ENCODE results near the gene PLPP7.
"Not testable (repeated sequence)": the region's sequence is repeated elsewhere in the genome, so short reads cannot be mapped to it uniquely, and the experiment has no call there.

The PLPP7 gene

DNA sequence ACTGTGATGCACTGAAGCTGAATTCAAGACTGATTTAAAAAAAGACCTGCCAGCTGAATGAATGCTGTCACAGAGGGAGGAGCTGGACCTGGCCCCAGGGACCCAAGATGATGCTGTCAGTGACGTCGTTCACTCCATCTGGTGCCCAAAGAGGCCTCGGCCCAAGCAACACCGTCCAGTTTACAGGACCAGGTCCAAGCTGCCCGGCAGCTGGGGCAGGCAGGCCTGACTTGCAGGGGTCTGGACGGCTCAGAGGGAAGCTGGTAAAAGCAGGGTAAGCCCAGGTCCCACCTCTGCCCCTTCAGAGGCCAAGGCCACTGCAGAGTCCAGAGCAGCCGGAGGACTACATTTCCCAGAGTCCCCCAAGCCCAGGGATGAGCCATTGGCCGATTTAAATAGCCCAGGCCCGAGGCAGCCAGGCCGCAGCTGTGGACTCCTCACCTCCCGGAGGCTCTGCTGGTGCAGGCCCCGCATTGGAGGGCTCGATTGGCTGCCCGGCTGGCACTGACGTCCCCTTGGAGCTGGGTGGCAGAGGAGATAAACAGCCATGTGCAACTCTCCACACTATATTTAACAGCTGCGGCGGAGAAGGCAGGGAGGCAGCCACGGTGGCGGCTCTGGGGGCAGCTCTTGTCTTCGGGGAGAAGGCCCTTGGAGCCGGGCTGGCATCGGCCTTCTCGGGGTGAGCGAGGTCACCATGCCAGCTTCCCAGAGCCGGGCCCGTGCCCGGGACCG, at the start of gene PLPP7:
TSS of gene PLPP7 (plus strand) at position 423 of the 735 bp plus-strand sequence. CDS start at position 698, 275 bp downstream.
- DNase-seq, result no peak

DNA sequence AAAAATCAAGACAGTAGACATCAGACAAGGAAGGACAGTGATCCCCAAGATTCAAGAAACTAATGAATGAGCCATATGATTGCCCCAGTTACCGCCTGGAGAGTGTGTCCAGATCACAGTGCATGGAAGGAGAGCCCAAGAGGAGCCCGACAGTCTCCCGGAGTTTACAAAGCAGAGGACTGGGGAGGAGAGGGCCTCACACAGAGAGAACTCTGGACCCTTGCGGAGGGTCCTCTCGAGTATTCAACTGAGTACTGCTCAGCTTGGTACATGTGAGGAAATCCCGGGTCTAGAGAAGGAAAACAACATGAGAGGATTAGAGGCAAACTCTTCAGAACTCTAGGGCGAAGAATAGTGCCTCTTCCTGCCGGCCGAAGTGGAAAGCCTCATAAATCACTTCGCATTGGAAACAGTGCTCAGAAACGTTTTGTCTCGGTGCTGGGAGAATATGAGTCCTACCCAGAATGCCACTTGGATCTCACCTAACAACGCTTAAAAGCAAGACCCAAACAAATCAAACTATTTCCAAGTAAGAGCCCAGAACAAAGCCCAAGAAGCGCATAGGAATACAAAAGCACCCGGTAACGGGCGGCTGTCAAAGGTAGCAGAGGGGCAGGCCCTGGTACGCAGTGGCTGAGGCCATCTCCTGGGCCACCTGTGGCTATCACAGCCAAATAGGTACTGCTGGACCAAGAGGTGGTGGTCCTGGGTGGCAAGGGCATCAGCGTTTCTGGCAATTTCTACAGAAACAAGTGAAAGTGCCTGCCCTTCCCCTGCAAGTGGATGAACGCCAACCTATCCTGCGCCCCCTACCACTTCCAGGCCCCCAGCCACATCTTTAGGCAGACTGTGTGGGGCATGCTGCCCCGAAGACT, 49.2 kb upstream of the PLPP7 start:
- no peak for DNase-seq

DNA sequence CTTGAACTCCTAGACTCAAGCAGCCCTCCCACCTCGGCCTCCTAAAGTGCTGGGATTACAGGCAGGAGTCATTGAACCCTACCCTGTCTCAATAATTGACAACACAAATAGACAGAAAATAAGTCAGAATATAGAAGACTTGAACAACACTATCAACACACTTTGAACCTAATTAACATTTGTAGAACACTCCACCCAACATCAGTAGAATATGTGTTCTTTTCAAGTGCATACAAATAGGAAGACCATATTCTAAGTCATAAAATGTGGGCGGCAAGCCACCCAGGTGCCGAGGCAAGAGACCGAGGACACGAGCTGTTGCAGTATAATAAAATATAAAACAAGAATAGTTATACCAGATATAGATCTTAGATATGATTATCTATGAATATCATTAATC, 45.2 kb upstream of the PLPP7 start:
- DNase-seq, result not testable (repeated sequence)

DNA sequence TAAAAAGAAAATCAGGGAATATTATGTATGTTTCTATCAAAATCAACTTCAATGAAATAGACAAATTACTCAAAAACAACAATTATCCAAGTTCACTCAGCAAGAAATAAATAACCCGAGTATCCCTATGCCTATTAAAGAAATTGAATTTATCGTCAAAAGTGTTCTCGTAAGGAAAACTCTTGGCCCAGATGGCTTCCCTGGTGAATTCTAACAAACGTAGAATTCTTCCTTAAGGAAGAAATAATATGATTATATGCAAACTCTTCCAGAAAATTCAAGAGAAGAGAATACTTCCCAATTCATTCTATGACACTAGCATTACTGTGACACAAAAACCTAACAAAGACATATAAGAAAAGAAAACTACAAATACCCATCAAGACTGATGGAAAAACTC, 42.9 kb upstream of the PLPP7 start:
- DNase-seq, result no peak

DNA sequence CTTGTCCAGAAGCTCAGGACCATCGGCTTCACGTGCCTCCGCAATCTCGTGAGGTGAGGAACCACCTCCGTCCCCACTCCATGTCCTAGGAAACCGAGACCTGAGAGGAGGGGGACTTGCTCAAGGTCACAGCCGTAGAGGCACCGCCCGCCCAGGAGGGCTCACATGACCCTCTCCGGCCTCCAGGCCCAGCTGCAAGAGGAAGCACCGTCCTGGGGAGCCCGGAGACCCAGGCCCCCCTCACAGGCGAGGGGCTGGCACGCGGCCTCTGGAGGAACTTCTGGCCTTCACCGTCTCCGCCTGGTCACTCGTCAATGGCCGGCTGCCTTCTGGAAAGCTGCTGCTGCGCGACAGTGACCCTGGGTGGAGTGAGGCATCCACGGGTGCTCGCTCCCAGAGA, 37.4 kb upstream of the PLPP7 start:
- no peak for DNase-seq

DNA sequence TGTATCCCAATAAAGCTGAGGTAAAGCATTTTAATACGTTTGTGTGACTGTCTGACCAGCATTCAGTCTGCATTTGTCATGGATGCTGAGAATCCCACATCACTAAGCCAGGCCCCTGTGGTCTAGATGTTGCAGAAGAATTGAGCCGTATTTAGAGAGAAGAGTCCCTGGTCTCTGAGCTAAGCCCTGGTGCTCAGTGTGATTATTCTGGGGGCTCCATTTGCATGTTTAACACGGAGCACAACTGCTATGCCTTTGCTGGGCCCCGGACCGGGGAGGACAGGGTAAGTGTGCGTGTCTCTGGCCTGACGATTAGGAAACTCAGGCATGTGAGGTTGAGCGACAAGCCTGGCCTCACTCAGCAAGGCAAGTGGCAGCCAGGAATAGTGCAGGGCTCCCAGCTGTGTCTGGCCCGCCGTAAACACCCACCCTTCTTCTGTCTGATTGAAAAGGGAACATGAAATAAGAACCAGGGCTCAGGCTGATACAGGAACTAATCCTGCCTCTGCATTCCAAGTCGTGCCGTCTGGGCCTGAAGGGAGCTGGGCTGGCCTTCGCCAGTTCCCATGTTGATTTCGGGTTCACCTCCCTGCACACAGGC, 35.5 kb upstream of the PLPP7 start:
- no peak for DNase-seq

DNA sequence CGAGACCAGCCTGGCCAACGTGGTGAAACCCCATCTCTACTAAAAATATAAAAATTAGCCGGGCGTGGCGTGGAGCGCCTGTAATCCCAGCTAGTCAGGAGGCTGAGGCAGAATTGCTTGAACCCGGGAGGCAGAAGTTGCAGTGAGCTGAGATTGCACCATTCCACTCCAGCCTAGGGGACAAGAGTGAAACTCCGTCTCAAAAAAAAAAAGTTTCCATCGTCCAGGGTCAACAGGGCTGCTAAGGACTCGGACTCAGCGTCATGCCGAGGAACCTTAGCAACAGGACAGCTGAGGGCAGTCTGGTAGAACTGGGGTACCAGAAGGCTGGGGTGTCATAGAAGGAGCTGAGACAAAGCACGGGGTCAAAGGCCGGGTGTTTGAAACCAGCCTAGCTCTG, 34.9 kb upstream of the PLPP7 start:
- no peak for DNase-seq

DNA sequence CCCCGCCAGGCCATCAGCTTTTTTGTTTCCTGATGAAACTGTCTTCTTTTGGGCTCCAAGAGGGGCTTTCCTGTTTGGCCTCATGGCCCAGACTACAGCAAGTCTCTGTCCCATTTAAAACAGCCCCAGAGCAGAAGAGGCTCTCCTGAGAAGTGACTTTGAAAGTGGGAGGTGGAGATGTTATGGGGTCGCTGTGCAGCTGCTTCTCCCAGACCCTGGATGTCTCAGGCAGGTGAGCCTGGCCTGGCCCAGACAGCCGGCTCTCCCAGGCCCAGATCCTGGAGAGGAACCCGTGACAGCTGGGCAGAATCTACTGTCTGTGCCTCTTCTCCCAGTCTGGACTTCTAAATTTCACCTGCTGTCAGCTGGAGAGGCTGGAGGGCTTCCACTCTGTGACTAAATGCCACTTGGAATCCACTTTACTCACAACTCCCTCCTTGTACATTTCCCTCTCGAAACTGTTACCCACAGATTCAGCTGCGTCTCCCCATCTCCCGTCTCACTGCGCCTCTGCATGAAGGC, 33.8 kb upstream of the PLPP7 start:
- DNase-seq, result no peak

DNA sequence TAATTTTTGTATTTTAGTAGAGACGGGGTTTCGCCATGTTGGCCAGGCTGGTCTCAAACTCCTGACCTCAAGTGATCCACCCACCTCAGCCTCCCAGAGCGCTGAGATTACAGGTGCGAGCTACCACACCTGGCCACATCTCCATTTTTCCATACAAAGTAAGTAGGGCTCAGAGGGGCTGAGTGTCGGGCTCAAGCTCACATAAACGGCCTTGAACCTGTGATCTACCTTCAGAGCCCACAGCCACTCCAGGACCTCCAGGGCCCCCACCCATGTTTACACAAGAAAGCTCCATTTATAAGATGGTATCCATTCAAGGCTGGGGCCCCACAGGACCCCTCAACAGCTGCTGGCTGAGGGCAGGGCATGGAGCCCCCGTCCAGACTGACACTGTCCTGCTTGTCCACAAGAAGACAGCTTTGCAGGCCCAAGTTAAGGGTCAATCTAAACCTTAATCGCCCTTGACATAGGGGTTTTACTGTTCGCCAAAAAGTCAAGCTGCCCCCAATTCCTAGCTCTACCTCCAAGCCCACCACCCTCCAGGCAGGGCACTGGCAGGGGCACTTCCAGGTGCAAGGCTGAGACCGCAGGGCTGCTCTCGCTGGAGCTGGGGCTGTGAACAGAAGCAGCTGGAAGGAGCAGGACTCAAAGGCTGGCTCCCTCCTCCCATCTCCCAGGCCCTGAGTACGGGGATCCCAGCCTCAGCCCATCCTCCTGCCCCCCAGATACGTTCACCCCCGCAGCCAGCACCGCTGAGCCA, 32.1 kb upstream of the PLPP7 start:
- DNase-seq, result no peak

DNA sequence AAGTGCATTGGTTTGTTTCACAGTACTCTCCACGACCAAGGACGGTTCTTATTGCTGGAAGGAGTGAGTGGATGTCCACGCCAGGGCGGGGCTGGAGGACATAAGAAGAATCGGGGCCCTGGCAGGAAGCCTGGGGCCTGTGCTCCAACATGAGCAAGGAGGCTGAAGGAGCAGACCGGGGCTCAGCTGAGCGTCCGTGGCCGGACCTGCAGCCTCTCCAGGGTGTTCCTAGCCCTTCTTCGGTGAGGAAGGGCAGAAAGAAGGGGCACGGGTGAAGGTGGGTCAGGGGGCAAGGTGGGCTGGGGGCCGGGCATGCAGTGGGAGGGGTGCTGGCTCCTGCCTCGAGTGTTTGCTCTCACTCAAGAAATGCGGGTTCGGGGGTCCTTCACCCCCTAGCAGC, 31.3 kb upstream of the PLPP7 start:
- no peak for DNase-seq

DNA sequence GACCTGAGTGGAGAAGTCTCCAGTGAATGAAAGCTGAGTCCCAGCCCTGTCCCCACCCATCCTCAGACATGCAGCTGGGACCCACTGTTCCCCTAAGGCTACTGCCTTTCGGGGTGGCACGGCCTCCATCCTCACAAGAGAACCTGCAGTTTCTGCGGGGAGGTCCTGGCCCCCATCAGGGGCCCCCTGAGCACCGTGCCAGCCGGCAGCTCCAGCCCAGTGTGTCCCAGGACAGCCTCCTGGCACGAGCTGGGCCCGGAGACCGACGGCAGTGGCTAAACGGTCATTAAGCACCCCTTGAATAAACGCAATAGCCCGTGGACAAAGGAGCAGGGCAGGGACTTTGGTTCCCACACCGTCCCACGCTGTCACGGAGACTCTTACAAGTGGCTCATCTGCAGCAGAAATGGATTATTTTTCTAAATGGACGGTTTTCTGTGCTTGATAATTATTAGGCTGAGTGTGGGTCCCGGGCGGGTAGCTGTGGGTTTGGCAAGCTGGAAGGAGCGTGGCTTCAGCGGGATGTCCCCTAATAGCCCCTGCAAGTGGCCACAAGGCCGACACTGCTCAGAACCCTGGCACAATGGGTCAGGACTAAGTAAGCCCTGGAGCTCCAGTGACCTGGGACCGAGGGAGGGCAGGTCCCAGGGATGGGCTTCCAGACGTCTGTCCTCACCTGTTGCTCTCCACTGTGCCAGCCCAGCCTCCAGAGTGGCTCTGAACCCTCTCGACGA, 30.7 kb upstream of the PLPP7 start:
- DNase-seq, result no peak

DNA sequence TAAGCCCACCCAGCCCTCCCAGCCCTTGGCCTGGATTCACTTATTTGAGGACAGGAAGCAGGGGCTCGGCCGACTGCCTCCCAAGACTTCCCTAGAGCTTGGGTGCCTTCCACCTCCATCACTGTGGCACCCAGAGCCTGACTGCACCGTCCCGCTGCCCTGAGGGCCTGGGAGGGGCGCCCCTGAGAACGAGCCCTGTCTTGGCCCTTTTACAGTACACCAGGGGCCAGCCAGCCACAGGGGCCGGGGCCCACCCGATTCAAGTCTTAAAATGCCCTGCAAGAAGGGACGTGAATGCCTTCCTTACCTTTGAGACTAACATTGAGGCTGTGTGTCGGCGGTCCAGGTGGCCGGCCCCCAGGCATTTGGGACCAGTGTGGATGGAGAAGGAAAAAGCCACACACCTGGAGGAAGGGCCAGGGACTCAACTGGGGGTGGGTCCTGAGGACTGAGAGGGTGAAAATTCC, 30.1 kb upstream of the PLPP7 start:
- DNase-seq, result no peak

DNA sequence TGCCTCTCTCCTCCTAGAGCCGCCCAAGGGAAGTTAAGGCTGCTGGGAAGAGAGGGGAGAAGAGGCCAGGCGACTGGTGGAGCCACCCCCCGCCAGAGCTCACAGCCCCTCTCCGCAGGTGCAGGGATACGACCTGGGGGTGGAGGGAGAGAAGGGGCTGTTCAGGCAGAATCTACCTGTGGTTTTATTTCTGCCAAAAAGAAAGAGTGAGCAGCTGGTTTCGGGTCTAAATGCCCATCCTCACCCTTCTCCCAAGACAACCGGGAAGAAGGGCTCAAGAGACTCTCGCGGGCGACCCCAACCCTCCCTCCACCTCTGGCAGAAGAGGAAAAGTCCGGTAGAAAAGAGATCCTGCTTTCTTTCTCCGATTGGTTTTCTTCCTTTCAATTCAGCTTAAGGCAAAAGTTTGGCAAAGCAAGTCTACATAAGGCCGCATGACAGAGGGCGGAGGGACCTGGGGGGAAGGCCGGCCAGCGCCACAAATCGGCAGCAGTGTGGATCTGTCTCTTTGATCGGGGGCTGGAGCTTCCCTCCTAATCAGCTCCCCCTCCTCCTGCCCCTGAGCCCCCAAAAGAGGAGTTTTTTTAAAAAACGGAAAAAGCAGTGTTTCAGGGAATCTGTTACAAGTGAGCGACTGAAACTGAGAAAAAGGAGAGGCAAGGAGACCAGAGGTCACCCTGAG, 29.5 kb upstream of the PLPP7 start:
- no peak for DNase-seq

DNA sequence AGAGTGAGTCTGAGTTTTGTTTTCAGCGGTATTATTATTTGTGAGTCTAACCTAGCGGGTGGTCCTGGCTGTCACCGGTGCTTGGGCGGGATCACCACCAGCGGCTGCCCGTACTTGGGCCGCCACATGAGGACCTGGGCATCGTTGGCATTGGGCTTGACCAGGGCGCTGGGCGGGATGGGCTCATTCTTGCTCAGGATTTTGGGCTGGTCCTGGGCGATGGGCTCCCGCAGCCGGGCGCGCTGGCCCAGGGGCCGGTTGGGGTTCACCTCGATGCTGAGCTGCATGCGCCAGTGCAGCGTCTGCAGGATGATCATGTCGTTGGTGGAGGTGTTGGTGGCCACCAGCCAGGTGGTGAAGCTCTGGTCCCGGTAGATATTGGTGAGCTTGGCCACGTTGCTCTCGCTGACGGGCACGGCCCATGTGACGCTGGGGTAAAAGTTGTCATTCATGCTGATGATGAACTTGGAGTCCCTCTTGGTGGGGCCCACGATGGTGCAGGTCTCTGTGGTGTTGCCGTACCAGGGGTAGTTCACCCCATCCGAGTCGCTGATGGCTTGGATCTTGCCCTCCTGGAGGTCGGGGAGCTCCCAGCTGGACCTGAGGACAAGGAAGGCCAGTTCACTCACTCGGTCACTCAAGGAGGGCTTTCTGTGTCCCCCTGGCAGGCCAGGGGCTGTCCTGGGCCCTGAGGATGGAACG, 28.6 kb upstream of the PLPP7 start:
- DNase-seq, result no peak

DNA sequence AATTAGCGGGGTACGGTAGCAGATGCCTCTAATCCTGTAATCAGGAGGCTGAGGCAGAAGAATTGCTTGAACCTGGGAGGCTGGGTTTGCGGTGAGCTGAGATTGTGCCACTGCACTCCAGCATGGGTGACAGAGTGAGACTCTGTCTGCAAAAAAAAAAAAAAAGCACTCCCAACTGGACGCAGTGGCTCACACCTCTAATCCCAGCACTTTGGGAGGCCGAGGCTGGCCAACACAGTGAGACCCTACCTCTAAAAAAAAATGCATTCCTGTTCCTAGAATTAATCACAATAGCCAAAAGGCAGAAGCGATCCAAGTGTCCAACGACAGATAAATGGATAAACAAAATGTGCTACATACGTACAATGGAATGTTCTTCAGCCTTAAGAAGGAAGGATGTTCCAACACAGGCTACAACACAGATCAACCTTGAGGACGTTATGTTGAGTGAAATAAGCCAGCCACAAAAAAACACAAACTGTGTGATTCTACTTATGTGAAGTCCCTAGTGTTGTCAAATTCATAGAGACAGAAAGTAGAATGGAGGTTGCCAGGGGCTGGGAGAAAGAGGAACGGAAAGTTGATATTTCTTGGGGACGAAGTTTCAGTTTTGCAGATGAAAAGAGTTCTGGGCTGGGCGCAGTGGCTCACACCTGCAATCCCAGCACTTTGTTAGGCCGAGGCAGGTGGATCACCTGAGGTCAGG, 27.0 kb upstream of the PLPP7 start:
- no peak for DNase-seq

DNA sequence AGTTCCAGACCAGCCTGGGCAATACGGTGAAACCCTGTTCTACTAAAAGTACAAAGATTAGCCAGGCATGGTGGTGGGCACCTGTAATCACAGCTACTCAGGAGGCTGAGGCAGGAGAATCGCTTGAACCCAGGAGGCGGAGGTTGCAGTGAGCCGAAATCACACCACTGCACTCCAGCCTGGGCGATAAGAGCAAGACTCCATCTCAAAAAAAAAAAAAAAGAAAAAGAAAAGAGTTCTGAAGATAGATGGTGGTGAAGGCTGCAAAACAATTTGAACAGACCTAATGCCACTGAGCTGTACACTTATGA, 26.5 kb upstream of the PLPP7 start:
- not testable (repeated sequence) for DNase-seq

DNA sequence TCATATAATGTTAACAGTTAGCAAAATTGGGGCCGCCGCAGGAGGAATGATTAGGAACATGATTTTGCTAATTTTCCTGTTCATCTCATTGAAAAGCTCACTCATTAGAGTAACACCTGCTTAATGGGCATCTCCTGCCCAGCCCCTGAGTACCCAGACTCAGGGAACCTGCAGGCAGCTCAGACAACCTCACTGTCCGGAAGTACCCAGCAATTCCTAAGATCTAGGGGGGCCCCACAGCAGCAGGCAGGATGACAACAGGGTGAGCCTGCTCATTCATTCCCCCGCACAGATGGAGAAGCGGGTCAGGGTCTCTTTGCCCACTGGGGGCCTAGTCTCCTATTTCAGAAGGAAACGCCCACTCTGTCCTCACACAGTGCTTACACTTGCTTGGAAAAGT, 25.8 kb upstream of the PLPP7 start:
- no peak for DNase-seq

DNA sequence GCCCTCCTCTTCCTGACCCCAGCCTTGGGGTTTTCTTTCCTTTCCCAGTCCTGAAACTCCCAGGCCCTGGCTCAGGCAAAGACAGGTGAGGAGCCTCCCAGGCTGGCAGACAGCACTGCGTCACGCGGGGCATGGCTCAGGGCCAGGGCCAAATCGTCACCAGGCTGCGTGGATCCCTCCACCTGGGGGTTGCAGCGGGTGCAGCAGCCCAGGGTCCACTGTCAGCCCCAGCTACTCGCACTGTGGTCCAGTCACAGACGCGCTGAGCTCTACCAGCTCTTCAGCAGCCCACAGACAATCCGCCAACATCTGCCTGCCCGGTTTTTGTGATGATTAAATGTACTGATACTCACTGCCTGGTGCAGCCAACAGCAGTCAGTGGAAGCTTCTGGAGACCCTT, 25.3 kb upstream of the PLPP7 start:
- no peak for DNase-seq

DNA sequence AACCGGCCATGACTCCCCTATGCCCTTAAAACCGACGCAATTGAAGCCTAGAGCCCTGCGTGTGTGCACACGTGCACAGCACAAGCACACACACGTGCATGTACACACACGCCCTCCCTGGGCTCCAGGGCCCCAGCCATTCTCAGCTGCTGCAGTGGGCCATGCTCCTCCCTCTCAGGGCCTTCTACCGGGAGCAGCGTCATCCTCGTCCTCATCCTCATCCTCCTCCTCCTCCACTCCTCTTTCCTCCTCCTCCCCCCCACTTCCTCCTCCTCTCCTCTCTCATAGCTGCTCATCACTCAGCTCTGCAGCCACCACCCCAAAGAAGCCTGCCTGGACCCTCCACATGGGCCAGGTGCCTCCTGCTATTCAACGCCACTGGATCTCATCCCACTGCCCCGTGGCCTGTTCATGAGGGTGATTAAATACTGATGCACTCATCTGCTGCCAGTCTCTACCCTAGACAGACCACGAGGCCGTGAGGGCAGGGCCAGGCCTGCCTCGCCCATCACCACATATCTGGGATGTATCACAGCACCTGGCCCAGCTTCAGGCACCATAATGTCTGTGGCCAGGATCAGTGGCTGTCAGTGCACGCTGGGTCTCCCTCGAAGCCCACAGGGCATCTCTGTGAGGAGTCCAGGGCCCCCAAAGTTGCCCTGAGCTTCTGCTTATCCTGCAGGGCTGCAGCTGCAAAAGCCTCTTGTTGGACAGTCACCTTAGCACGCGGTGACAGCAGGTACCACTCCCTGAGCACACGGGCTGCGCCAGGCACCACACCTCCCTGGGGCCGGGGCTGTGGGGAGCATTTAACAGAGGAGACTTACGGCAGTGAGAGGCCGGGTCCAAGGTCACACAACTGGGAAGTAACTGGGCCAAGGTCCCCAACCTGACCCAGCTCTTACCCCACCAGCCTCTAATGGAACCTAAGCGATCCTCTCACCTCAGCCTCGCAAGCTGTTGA, 23.0 kb upstream of the PLPP7 start:
- DNase-seq, result no peak
